ENCODE measurements around the gene SEPTIN1. TPM values are rescaled to one million over a fixed set of nuclear protein-coding genes. Genes with fewer than 3 reads are reported as not detected.

SEPTIN1 gene
- total RNA-seq, 1 donor from 2014 or later = 2.0 TPM

GRCh38 chr16:30421010-30421409, 38.6 kb upstream of the SEPTIN1 start:
- no peak for TF ChIP-seq CTCF (IDR thresholded peaks at IDR 0.05)
- no peak for DNase-seq (ENCODE audit: extremely low spot score, unreplicated experiment)
- H3K36me3 Mint-ChIP-seq (ENCODE audit: unreplicated experiment) = peaks cover 19% of the 10 kb centered on the region
- no peaks in the 10 kb centered on the region for H3K9me3 Mint-ChIP-seq (ENCODE audit: unreplicated experiment)
- H3K27ac Mint-ChIP-seq (ENCODE audit: unreplicated experiment) = no peak overlapping the region
- no peaks in the 10 kb centered on the region for H3K27me3 Mint-ChIP-seq (ENCODE audit: unreplicated experiment)
- no peak overlapping the region for H3K4me3 Mint-ChIP-seq (ENCODE audit: unreplicated experiment)
- H3K4me1 Mint-ChIP-seq (ENCODE audit: unreplicated experiment) = peaks cover 5% of the 10 kb centered on the region

GRCh38 chr16:30418350-30419181, 36.2 kb upstream of the SEPTIN1 start:
- H3K27me3 Mint-ChIP-seq (ENCODE audit: unreplicated experiment) = no peaks in the 10 kb centered on the region
- peak overlapping the region; percentile 54 for H3K4me3 Mint-ChIP-seq (ENCODE audit: unreplicated experiment)
- H3K27ac Mint-ChIP-seq (ENCODE audit: unreplicated experiment) = peak overlapping the region; percentile 7
- DNase-seq (ENCODE audit: extremely low spot score, unreplicated experiment) = no peak
- TF ChIP-seq CTCF (IDR thresholded peaks at IDR 0.05) = peak; percentile 2
- H3K9me3 Mint-ChIP-seq (ENCODE audit: unreplicated experiment) = no peaks in the 10 kb centered on the region
- peaks cover 16% of the 10 kb centered on the region for H3K36me3 Mint-ChIP-seq (ENCODE audit: unreplicated experiment)
- H3K4me1 Mint-ChIP-seq (ENCODE audit: unreplicated experiment) = peaks cover 5% of the 10 kb centered on the region

- Mint-ChIP-seq H3K9me3 (ENCODE audit: unreplicated experiment) (no peaks in the 10 kb centered on the region), H3K27ac (ENCODE audit: unreplicated experiment) (no peak overlapping the region), H3K27me3 (ENCODE audit: unreplicated experiment) (no peaks in the 10 kb centered on the region), H3K36me3 (ENCODE audit: unreplicated experiment) (peaks cover 18% of the 10 kb centered on the region), H3K4me1 (ENCODE audit: unreplicated experiment) (peaks cover 5% of the 10 kb centered on the region), H3K4me3 (ENCODE audit: unreplicated experiment) (peak overlapping the region; percentile 60)
- TF ChIP-seq CTCF (IDR thresholded peaks at IDR 0.05) = peak; percentile 31
- DNase-seq (ENCODE audit: extremely low spot score, unreplicated experiment) = peak; percentile 91
Observed at GRCh38 chr16:30417529-30418349, 35.4 kb upstream of the SEPTIN1 start.

- H3K27me3 Mint-ChIP-seq (ENCODE audit: unreplicated experiment) = no peaks in the 10 kb centered on the region
- no peak for DNase-seq (ENCODE audit: extremely low spot score, unreplicated experiment)
- H3K9me3 Mint-ChIP-seq (ENCODE audit: unreplicated experiment) = no peaks in the 10 kb centered on the region
- H3K4me1 Mint-ChIP-seq (ENCODE audit: unreplicated experiment) = peaks cover 5% of the 10 kb centered on the region
- H3K27ac Mint-ChIP-seq (ENCODE audit: unreplicated experiment) = no peak overlapping the region
- peak overlapping the region; percentile 44 for H3K4me3 Mint-ChIP-seq (ENCODE audit: unreplicated experiment)
- TF ChIP-seq CTCF (IDR thresholded peaks at IDR 0.05) = no peak
- peaks cover 22% of the 10 kb centered on the region for H3K36me3 Mint-ChIP-seq (ENCODE audit: unreplicated experiment)
Observed at GRCh38 chr16:30416624-30417528, 34.5 kb upstream of the SEPTIN1 start.

Measured in osteocyte (in vitro differentiated cells).